ENCODE results near the gene HACL1.
A peak's percentile ranks its signal among the peaks of the same experiment; 100 is the strongest.
"Not testable (repeated sequence)": the region's sequence is repeated elsewhere in the genome, so short reads cannot be mapped to it uniquely, and the experiment has no call there.

Gene HACL1

DNA sequence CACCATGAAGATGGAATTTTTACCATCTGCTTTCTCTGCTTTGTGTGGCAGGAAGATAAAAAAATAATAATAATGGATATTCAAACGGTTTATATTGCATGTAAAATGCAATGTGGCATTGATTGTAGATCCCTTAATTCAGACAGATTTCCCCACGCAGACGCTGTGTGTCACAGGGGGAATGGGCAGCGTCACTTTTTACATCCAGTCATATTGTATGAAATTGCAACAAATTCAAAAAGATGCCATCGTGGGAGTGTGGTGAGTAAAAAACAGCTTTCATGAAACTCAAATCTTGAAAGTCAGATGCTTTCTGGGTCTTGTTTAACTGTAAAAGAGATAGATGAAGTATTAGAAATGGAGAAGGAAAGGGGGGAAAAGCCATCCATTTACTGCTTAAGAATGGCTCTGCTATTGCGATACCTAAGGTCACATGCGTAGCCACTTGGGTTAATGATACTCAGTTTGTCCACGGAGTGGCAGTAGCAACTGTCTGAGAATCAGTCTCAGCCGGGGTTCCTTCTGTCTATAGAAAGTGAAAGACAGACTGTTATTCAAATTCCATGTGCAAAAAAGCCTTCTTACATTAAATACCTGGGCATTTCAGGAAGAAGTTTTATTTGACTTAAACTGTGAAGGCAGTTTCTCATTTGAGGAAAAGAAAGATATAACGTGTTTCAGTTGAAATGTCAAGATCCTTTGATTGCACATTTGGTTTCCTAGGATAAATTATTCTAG, 28.7 kb upstream of the HACL1 start:
- DNase-seq, result peak; percentile 88

DNA sequence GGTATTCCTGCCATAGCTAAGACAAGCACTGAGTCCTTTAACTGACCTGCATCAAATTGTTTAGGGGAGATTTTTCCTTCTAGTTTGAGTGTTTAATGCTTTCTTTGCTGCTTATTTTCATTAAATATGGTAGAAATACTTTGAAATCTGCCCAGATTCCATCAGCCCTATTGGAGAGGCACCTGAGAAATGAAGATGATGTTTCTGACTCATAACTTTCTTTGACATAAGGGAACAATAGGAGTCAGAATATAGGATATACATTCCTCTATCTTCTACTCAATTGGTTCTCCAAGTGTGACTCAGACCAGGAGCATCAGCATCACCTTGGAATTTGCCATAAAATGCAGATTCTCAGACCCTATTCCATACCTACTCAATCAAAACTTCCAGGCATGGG, 27.6 kb upstream of the HACL1 start:
- DNase-seq, result peak; percentile 33

DNA sequence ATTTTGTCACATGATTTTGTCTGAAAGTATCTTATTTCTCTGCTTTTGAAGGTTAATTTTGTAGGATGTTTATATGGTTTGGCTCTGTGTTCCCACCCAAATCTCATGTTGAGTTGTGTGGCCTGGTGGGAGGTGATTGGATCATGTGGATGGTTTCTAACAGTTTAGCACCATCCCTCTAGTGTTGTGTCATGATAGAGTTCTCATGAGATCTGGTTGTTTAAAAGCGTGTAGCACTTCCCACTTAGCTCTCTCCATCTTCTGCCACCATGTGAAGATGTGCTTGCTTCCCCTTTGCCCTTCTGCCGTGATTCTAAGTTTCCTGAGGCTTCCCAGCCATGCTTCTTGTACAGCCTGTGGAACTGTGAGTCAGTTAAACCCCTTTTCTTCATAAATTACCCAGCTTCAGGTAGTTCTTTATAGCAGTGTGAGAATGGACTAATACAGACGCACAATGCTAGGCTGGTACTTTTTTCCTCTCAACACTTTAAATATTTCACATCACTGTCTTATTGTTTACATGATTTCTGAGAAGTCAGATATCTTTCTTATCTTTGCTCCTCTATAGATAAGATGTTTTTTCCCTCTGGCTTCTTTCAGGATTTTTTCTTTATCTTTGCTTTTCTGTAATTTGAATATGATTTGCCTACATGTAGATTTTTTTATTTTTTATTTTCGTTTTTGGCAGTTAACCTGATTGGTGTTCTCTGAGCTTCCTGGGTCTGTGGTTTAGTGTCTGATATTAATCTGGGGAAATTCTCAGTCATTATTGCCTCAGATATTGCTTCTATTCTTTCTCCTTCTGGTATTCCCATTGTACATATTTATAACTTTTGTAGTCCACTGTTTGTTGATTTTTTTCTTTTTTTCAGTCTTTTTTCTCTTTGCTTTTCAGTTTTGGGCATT, 22.4 kb upstream of the HACL1 start:
- no peak for DNase-seq

DNA sequence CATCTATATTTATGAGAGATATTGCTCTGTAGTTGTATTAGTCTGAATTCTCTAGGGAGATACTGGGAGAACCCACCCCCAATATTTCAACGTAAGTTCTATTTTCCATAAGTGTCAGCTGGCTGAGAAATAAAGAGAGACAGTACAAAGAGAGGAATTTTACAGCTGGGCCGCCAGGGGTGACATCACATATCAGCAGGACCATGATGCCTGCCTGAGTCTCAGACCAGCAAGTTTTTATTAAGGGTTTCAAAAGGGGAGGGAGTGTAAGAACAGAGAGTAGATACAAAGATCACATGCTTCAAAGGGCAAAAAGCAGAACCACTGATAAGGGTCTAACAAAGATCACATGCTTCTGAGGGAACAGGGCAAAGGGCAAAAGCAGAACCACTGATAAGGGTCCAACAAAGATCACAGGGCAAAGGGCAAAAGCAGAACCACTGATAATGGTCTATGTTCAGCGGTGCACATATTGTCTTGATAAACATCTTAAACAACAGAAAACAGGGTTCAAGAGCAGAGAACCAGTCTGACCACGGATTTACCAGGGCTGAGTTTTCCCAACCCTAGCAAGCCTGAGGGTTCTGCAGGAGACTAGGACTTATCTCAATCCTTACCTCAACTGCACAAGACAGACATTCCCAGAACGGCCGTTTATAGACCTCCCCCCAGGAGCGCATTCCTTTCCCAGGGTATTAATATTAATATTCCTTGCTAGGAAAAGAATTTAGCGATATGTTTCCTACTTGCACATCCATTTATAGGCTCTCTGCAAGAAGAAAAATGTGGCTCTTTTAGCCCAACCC, 18.5 kb upstream of the HACL1 start:
- not testable (repeated sequence) for DNase-seq

DNA sequence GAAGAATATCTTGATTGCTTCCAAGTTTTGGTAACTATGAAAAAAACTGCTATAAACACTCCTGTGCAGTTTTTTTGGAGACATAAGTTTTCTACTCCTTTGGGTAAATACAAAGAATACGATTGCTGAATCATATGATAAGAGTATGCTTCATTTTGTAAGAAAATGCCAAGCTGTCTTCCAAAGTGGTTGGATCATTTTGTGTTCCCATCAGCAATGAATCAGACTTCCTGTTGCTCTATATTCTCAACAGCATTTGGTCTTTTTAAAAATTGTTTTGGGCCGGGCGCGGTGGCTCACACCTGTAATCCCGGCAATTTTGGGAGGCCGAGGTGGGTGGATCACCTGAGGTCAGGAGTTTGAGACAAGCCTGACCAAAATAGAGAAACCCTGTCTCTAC, 14.7 kb upstream of the HACL1 start:
- peak; percentile 60 for DNase-seq

DNA sequence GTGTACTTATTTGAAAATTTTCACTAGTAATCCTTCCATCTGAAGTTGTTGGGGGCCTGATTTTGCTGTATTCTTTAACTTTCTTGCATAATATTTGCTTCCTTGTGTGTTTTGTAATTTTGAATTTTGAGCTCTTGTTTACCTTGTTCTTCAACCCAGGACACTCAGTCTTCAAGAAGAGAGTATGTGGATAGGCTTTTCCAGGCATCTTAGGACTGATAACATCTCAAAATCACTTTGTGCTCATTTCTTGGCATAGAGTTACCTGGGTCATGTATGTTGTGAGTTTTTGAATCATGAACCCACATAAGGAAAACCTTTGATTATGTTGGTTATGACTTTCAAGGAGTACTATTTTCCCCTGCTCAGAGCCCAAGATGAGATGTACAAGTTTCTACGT, 13.6 kb upstream of the HACL1 start:
- DNase-seq, result no peak

DNA sequence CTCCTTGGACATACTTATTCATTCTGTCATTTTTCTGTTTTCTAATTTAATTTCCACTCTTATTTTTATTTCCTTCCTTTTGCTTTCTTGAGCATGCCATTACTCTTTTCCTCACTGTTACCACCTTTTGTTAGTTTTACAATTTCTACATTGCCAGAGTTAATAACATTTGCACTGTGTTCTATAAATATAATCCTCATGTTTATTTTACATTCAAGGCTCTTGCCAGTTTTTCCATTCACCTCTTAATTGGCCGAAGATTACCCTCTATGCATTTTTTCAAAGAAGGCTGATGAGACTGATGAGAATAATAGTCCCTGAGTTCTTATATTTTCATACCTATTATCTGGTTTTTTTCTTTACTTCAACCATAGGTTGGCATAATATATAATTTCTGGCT, 10.6 kb upstream of the HACL1 start:
- DNase-seq, result no peak

DNA sequence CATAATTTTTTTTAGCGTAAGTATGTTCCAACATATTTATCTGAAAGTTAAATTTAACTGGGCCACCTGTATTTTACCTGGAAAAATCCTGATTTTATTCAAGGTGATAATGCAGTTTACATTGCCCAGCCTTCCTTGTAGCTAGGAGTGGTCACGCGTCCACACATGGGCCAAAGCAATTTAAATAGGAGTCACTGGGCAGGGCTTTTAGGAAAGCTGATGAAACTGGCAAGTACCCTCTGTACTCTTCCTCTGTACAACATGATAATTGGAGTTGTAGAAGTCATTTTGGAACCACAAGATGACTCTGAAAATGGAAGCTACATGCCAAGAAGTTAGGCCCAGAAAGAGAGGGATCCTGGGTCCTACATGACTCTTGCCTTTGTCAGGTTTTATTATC, 9.6 kb upstream of the HACL1 start:
- DNase-seq, result no peak

DNA sequence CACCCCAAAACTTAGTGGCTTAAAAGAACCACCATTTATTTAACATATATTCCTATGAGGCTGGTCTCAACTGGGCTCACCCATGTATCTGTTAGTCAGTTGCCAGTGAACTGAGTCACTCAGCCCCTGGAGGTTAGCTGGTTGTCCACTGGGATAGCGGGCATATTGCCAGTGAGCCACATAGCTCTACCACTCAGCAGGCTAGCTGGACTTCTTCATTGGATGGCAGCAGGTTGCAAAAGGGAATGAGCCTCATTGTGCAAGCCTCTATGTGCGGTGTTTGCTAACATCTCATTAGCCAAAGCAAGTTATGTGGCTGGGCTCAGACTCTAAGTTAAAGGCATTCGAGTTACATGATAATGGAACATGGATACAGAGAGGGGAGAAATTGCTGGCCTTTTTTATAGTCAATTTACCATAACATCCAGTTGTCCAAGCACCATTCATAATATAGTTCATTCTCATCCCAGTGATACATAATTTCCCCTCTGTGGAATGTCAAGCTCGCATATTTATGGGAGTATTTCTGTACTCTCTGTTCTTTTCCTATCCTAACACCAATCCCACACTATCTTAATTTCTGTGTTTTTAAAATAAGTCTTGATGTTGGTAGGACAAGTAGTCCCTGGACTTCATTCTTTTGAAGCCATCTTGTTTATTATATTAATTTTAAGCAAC, 8.9 kb upstream of the HACL1 start:
- DNase-seq, result peak; percentile 77

DNA sequence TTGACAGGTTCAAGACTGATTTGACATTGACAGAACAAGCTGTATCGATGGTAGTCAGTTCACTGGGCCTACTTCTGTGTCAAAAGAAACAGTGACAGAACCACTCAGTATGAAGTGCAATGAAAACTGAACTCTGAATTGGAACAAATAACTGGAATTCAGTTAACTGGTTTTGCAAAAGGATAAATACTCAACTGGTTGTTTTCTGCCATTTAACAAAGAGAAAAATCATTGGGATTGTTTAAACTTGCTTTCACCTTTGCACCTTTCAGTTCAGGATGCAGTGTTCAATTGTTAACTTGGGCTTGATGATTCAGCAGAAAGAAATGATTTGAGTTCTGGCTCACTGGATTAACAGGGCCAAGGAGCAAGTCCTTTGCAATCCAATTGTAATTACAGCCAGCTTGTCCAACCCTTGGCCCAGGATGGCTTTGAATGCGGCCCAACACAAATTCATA, 5.1 kb upstream of the HACL1 start:
- no peak for DNase-seq

DNA sequence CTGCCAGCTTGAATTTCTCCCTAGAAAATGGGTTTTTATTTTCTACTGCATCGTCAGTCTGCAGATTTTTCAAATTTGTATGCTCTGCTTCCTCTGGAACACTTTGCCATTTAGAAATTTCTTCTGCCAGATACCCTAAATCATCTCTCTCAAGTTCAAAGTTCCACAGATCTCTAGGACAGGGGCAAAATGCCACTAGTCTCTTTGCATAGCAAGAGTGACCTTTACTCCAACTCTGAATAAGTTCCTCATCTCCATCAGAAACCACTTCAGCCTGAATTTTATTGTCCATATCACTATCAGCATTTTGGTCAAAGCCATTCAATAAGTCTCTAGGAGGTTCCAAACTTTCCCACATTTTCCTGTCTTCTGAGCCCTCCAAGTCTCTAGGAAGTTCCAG, 3.2 kb upstream of the HACL1 start:
- DNase-seq, result not testable (repeated sequence)

DNA sequence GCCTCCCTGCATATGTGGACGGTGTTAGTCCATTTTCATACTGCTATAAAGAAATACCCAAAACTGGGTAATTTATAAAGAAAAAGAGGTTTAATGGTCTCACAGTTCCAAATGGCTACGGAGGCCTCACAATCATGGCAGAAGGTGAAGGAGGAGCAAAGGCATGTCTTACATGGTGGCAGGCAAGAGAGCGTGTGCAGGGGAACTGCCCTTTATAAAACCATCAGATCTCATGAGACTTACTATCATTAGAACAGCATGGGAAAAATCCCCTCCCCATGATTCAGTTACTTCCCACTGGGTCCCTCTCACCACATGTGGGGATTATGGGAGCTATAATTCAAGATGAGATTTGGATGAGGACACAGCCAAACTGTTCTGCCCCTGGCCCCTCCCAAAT, 1.4 kb upstream of the HACL1 start:
- not testable (repeated sequence) for DNase-seq

DNA sequence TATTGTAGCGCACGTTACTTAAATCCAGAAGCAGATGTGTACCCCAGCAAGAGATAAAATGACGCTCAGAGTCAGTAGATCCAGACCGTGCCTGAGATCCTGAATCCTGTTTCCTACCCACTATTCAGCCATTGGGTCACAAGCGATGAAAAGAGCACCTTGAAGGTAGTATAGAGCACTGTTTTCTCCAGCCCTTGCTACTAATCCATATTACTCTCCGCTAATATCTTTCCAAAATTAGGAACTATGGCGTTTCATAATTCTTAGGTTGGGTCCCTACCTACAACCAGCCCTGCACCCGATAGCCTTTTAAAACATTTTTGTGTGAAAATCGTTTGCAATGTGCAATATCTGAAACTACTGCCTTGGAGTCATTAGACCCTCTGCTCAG, 772 bp upstream of the HACL1 start:
- no peak for DNase-seq

DNA sequence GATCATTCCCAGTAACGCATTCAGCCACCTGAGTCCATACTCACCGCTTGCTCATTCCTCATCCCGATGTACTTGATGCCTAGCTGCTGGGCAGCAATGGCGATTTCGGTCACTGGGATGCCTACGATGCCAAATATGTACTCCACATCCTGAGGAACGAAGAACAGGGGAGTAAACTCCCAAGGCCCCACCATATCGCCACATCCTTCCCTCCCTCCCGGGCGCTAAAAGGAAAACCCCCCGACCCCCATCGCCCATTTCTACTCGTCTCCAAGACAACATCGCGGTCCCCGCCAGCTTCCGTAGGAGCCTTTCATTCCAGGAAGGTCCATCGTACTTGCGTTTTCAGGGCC, 347 bp downstream of the HACL1 start:
- no peak for DNase-seq

DNA sequence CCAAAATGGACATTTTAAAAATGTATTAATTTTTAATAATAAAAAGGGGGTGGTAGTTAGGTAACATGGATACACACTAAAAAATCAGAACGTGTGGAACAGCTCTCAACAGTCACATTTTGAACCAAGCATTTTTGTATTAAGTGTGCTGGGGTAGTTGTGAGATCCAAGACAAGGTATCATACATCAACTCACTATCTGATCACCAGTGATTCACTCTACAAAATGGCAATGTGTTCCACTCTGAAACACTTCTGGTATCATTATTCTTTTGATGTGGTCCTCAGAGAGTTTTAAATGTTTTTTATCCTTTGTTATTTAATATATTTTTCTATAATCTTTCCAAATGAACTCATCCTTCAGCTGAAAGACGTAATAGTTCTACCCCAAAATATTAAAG, 5.4 kb downstream of the HACL1 start:
- no peak for DNase-seq

DNA sequence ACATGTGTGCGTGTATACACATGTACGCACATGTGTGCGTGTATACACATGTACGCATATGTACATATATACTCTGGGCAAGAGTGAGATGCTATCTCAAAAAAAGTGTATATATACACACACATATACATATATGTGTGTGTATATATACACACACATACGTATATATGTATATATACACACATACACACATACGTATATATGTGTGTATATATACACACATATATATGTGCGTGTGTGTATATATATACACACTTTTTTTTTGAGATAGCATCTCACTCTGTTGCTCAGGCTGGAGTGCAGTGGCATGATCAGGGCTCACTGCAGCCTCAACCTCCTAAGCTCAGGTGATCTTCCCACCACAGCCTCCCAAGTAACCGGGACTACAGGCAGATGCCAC, 8.4 kb downstream of the HACL1 start:
- DNase-seq, result no peak

DNA sequence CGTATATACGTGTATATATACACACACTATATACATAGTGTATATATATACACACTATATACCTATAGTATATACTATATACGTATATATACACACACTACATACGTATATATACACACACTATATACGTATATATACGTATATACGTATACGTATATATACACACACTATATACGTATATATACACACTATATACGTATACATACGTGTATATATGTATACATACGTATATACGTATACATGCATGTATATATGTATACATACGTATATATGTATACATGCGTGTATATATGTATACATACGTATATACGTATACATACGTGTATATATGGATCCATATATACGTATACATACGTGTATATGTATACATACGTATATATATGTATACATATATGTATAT, 9.4 kb downstream of the HACL1 start:
- DNase-seq, result no peak

DNA sequence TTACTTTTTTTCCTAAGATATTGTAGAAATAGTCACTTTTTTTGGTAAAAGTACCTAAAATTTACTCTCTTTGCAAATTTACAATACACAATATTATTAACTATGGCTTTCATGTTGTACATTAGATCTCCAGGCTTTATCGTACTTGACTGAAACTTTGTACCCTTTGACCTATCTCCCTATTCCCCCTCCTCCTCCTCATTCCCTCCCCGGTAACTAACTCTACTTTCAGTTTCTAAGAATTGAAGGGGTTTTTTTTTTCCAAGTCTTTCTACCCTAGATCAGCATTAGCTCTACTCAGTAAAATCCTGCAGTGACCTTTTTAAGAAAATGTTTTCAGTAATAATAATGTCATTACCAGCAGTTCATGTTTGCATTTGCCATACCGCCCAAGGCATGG, 10.1 kb downstream of the HACL1 start:
- DNase-seq, result no peak

DNA sequence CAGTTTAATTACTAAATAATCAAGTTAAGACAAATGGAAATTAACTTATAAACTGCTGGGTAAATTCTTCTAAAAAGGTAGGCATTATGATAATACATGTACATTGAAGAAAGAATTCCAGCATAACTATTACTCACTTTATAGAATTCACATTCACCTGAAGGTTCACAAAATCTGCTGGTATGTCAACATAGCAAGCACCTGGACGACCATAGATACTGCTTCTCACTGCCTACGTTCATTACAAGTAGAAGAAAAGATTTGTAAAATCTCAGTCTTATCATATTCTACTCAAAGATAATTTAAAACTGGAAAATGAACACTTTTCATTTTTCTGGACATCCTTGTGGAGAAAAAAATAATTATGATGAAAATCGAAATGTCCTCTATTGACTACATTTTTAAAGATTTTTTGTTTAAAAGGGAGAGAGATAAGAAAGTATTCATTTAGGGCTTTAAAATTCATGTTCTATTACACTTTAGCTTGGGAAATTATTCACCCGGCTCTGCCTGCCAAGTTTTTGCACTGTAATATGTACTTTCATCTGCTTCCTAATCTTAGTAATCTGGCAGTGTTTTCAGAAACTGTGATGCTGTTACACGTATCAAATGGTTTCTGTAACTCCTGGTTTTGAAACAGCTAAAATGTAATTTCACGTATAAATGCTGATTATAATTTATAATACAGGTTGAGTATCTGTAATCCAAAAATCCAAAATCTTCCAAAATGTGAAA, 16.1 kb downstream of the HACL1 start:
- no peak for DNase-seq

DNA sequence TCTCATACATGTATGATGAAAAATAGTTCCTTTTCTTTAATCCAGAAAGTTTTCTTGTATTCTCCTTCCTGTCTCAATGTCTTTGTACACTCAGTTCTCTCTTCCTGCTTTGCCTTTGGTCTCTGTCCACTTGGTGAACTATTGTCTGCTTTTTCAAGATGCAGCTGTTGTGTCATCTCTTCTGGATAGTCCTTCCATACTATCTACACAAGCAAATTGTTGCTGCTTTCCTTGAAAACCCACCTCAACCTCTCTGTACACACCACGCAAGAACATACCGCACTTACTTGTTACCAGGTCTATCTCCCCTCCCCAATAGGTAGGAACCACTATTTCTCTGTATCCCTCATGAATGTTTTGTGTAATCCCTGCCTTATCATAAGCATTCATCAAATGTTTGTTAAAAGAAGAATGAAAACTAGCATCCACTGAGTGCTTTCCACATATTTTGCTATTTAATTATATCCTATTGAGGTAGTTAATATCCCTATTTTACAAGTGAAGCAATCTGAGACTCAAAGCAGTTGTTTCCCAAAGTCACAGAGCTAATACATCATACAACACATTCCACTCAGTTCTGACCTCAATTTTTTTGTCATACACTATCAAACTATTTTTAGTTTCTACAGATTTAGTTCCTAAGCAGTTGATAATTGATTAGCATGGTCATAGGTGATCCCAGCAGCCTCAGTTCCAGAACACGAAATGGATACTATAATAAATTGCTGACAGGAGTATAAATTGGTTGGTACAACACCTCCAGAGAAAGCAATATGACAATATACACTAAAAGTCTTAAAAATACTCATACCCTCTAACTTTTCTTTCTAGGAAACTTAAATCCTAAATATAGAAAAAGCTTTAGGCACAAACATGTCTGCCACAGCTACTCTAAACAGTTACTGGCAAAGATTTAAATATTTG, 19.6 kb downstream of the HACL1 start:
- no peak for DNase-seq

DNA sequence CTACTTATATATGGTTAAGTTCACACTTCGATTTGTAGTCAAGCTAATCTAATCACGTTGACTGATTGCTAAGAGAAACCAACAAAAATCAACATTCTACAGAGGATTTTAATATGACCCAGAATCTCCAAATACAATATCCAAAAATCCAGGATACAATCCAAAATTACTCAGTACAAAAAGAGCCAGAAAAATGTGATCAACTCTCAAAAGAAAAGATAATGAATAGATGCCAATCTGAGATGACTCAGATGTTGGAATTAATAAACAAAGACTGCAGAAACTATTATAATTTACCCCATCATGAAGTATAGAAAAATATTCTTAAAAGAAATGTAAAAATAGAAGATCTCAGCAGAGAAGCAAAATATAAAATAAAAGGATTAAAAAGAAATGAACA, 22.3 kb downstream of the HACL1 start:
- no peak for DNase-seq

All from fibroblast of skin of back (primary cell).